ENCODE data around the gene PANX2.
A peak's percentile ranks its signal among the peaks of the same experiment; 100 is the strongest.
"Not testable (repeated sequence)": the region's sequence is repeated elsewhere in the genome, so short reads cannot be mapped to it uniquely, and the experiment has no call there.

The PANX2 gene

GRCh38 chr22:50146439-50147238, 23.9 kb upstream of the PANX2 start:
- peaks cover 0 to 8% (median 6%) of the 10 kb centered on the region in 5 donors for H3K4me1 ChIP-seq (ENCODE audit: control insufficient read depth in 5 of 5, insufficient read depth in 5 of 5, low read length in 5 of 5)
- no peak overlapping the region for H3K4me3 ChIP-seq (ENCODE audit: low read depth in 1 of 5, low read length in 5 of 5)
- H3K9me3 ChIP-seq (ENCODE audit: control insufficient read depth in 5 of 5, low read length in 5 of 5): no peaks in the 10 kb centered on the region
- H3K27ac ChIP-seq (ENCODE audit: low read depth, low read length): no peak overlapping the region
- peaks cover 0 to 15% (median 10%) of the 10 kb centered on the region in 5 donors for H3K27me3 ChIP-seq (ENCODE audit: control insufficient read depth in 5 of 5, insufficient read depth in 4 of 5, low read length in 5 of 5)
- no peaks in the 10 kb centered on the region for H3K36me3 ChIP-seq (ENCODE audit: control insufficient read depth in 5 of 5, insufficient read depth in 5 of 5, low read length in 5 of 5)
- H3K9ac ChIP-seq (ENCODE audit: low read length in 5 of 5): no peak overlapping the region

GRCh38 chr22:50147258-50148165, 23.0 kb upstream of the PANX2 start:
- H3K27me3 ChIP-seq (ENCODE audit: control insufficient read depth in 5 of 5, insufficient read depth in 4 of 5, low read length in 5 of 5): peaks cover 0 to 15% (median 9%) of the 10 kb centered on the region in 5 donors
- H3K36me3 ChIP-seq (ENCODE audit: control insufficient read depth in 5 of 5, insufficient read depth in 5 of 5, low read length in 5 of 5); H3K9ac ChIP-seq (ENCODE audit: low read length in 5 of 5); H3K27ac ChIP-seq (ENCODE audit: low read depth, low read length); H3K9me3 ChIP-seq (ENCODE audit: control insufficient read depth in 5 of 5, low read length in 5 of 5); H3K4me3 ChIP-seq (ENCODE audit: low read depth in 1 of 5, low read length in 5 of 5): not testable (repeated sequence)
- H3K4me1 ChIP-seq (ENCODE audit: control insufficient read depth in 5 of 5, insufficient read depth in 5 of 5, low read length in 5 of 5): peaks cover 0 to 17% (median 14%) of the 10 kb centered on the region in 5 donors

DNA sequence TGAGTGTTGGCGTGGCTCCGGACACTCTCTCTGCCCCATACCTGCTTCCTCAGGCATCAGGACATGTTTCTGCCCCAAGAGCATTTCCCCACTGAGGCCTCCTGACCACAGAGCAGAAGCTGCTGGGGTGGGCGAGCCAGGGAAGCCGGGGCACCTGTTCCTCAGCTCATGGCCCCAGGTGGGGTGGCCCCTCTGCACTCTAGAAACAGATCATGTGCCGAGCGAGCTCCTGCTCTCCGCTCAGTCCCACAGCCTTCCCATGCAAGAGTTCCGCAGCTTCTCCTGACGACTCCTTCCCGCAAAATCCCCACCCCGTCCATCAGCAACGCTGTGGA, 22.4 kb upstream of the PANX2 start:
- H3K27me3 ChIP-seq (ENCODE audit: control insufficient read depth in 5 of 5, insufficient read depth in 4 of 5, low read length in 5 of 5): peaks cover 0 to 15% (median 9%) of the 10 kb centered on the region in 5 donors
- H3K4me1 ChIP-seq (ENCODE audit: control insufficient read depth in 5 of 5, insufficient read depth in 5 of 5, low read length in 5 of 5): peaks cover 0 to 18% (median 14%) of the 10 kb centered on the region in 5 donors
- H3K4me3 ChIP-seq (ENCODE audit: low read depth in 1 of 5, low read length in 5 of 5): no peak overlapping the region
- H3K36me3 ChIP-seq (ENCODE audit: control insufficient read depth in 5 of 5, insufficient read depth in 5 of 5, low read length in 5 of 5): no peaks in the 10 kb centered on the region
- H3K9me3 ChIP-seq (ENCODE audit: control insufficient read depth in 5 of 5, low read length in 5 of 5): no peaks in the 10 kb centered on the region
- H3K9ac ChIP-seq (ENCODE audit: low read length in 5 of 5): no peak overlapping the region
- no peak overlapping the region for H3K27ac ChIP-seq (ENCODE audit: low read depth, low read length)

DNA sequence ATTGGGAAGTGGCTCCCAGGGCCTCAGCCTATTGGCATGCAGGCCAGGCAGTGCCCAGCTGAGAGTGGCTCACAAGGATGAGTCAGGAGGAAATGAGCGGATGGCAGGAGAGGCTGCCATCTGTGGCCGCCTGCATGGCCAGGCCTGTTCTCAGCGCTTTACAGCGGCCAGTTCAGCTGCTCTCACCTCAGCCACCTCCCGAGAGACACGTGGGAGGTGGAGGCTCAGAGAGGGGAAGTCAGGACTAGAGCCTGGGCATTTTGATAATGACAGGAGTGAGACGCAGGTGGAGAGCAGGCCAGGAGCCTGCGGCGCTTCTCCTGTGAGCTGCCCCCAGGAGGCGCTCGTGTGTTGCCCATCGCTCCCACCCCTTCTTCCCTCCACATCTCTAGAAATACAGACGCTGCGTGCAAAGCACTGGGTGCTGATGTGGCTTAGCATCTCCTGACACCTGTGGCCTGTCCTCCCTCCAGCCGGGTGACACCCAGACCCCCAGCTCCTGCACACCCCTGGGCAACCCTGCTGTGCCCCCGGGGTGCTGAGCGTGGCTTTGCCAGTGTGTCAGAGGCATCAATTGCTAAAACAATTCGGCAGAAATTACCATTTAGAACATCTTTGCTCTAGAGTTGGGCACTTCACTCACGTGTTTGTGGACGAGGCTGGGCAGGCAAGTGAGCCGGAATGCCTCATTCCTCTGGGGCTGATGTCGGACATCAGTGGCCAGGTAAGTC, 21.4 kb upstream of the PANX2 start:
- no peaks in the 10 kb centered on the region for H3K9me3 ChIP-seq (ENCODE audit: control insufficient read depth in 5 of 5, low read length in 5 of 5)
- H3K9ac ChIP-seq (ENCODE audit: low read length in 5 of 5): no peak overlapping the region
- H3K4me3 ChIP-seq (ENCODE audit: low read depth in 1 of 5, low read length in 5 of 5): no peak overlapping the region

GRCh38 chr22:50150161-50151129, 20.1 kb upstream of the PANX2 start:
- H3K4me3 ChIP-seq (ENCODE audit: low read depth in 1 of 5, low read length in 5 of 5): no peak overlapping the region
- H3K36me3 ChIP-seq (ENCODE audit: control insufficient read depth in 5 of 5, insufficient read depth in 5 of 5, low read length in 5 of 5): no peaks in the 10 kb centered on the region
- H3K4me1 ChIP-seq (ENCODE audit: control insufficient read depth in 5 of 5, insufficient read depth in 5 of 5, low read length in 5 of 5): peaks cover 0 to 18% (median 14%) of the 10 kb centered on the region in 5 donors
- no peak overlapping the region for H3K27ac ChIP-seq (ENCODE audit: low read depth, low read length)
- H3K9me3 ChIP-seq (ENCODE audit: control insufficient read depth in 5 of 5, low read length in 5 of 5): no peaks in the 10 kb centered on the region
- no peak overlapping the region for H3K9ac ChIP-seq (ENCODE audit: low read length in 5 of 5)
- peaks cover 0 to 10% (median 9%) of the 10 kb centered on the region in 5 donors for H3K27me3 ChIP-seq (ENCODE audit: control insufficient read depth in 5 of 5, insufficient read depth in 4 of 5, low read length in 5 of 5)

More for the DNA sequence above, 21.4 kb upstream of the PANX2 start:
- H3K27ac ChIP-seq (ENCODE audit: low read depth, low read length): no peak overlapping the region
- H3K27me3 ChIP-seq (ENCODE audit: control insufficient read depth in 5 of 5, insufficient read depth in 4 of 5, low read length in 5 of 5): peaks cover 0 to 10% (median 9%) of the 10 kb centered on the region in 5 donors
- H3K4me1 ChIP-seq (ENCODE audit: control insufficient read depth in 5 of 5, insufficient read depth in 5 of 5, low read length in 5 of 5): peaks cover 0 to 18% (median 14%) of the 10 kb centered on the region in 5 donors
- no peaks in the 10 kb centered on the region for H3K36me3 ChIP-seq (ENCODE audit: control insufficient read depth in 5 of 5, insufficient read depth in 5 of 5, low read length in 5 of 5)

DNA sequence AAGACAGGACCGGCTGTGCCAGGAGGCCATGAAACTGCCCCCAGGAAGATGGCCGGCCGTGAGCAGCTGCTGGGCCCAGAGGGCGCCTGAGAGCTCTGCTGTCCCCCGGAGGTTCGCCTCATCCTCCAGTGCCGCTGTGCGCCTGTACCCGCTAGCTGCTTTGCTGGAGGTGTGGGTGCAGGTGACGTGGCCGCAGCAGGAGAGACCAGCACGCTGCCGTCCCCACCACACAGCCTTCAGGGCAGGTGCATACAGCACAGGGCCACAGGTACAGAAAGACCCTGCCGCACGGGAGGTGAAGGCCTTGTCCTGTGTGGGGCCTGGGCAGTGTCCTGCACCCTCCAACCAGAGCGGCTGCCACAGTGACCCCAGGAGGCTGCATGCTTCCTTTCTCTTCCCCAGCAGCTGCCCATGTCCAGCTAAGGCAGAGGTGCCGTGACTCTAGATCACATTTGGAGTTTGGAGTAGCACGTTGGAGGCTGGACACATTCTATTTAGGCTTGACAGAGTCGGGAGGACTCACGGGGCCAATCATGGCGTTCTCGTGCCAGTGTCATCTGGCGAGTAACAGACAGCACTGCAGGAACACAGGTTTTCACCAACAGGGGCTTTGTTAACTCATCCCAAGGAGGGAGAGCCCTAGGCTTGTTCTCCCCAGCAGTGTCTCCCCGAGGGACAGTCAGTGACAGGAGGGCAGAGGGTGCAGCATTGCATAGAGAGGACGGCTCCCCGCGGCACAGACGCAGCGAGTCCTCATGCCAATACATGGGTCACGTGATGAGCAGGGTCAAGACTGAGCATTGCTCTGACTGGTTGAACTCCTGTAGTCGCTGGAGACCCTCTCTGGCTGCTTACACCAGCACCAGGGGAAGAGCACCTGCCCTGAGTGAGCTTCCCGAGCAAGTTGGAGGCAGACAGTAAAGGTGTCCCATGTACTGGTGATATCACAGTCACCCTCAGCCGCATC, 18.7 kb upstream of the PANX2 start:
- H3K27ac ChIP-seq (ENCODE audit: low read depth, low read length): no peak overlapping the region
- no peaks in the 10 kb centered on the region for H3K36me3 ChIP-seq (ENCODE audit: control insufficient read depth in 5 of 5, insufficient read depth in 5 of 5, low read length in 5 of 5)
- H3K9me3 ChIP-seq (ENCODE audit: control insufficient read depth in 5 of 5, low read length in 5 of 5): no peaks in the 10 kb centered on the region
- H3K9ac ChIP-seq (ENCODE audit: low read length in 5 of 5): no peak overlapping the region
- H3K27me3 ChIP-seq (ENCODE audit: control insufficient read depth in 5 of 5, insufficient read depth in 4 of 5, low read length in 5 of 5): no peaks in the 10 kb centered on the region
- peak overlapping the region in 3 of 5 donors; percentile 8 to 46 (median 31) for H3K4me3 ChIP-seq (ENCODE audit: low read depth in 1 of 5, low read length in 5 of 5)
- peaks cover 0 to 15% (median 14%) of the 10 kb centered on the region in 5 donors for H3K4me1 ChIP-seq (ENCODE audit: control insufficient read depth in 5 of 5, insufficient read depth in 5 of 5, low read length in 5 of 5)

GRCh38 chr22:50153056-50153755, 17.3 kb upstream of the PANX2 start:
- peaks cover 0 to 14% (median 13%) of the 10 kb centered on the region in 5 donors for H3K4me1 ChIP-seq (ENCODE audit: control insufficient read depth in 5 of 5, insufficient read depth in 5 of 5, low read length in 5 of 5)
- H3K27me3 ChIP-seq (ENCODE audit: control insufficient read depth in 5 of 5, insufficient read depth in 4 of 5, low read length in 5 of 5): peaks cover 0 to 6% (median 0%) of the 10 kb centered on the region in 5 donors
- no peak overlapping the region for H3K4me3 ChIP-seq (ENCODE audit: low read depth in 1 of 5, low read length in 5 of 5)
- no peak overlapping the region for H3K27ac ChIP-seq (ENCODE audit: low read depth, low read length)
- no peaks in the 10 kb centered on the region for H3K36me3 ChIP-seq (ENCODE audit: control insufficient read depth in 5 of 5, insufficient read depth in 5 of 5, low read length in 5 of 5)
- no peaks in the 10 kb centered on the region for H3K9me3 ChIP-seq (ENCODE audit: control insufficient read depth in 5 of 5, low read length in 5 of 5)
- H3K9ac ChIP-seq (ENCODE audit: low read length in 5 of 5): no peak overlapping the region

DNA sequence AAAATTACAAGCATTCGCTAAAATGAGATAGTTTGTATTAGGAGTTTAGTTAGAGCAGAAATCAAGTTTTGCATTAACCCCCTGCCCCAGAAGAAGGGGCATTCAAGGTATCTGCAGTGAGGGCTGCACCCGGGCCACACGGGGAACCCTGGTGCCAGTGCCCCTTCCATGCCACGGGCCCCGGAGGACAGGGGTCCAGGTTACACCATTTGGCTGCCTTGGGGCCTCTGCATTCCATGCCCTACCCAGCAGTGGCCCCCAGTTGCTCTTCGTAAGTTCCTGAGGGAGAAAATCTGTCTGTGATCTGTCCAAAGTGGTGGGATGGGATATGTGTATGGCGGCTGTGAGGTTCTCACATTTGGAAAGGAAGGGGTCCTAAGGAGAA, 16.8 kb upstream of the PANX2 start:
- H3K27ac ChIP-seq (ENCODE audit: low read depth, low read length): no peak overlapping the region
- H3K4me1 ChIP-seq (ENCODE audit: control insufficient read depth in 5 of 5, insufficient read depth in 5 of 5, low read length in 5 of 5): peaks cover 0 to 14% (median 13%) of the 10 kb centered on the region in 5 donors
- no peak overlapping the region for H3K4me3 ChIP-seq (ENCODE audit: low read depth in 1 of 5, low read length in 5 of 5)
- peaks cover 0 to 7% (median 0%) of the 10 kb centered on the region in 5 donors for H3K27me3 ChIP-seq (ENCODE audit: control insufficient read depth in 5 of 5, insufficient read depth in 4 of 5, low read length in 5 of 5)
- H3K36me3 ChIP-seq (ENCODE audit: control insufficient read depth in 5 of 5, insufficient read depth in 5 of 5, low read length in 5 of 5): no peaks in the 10 kb centered on the region
- H3K9me3 ChIP-seq (ENCODE audit: control insufficient read depth in 5 of 5, low read length in 5 of 5): no peaks in the 10 kb centered on the region
- no peak overlapping the region for H3K9ac ChIP-seq (ENCODE audit: low read length in 5 of 5)
